ENCODE measurements around the gene CEP350. TPM values are rescaled to one million over a fixed set of nuclear protein-coding genes. Genes with fewer than 3 reads are reported as not detected.
"Not testable (repeated sequence)": the region's sequence is repeated elsewhere in the genome, so short reads cannot be mapped to it uniquely, and the experiment has no call there.

Gene CEP350
- polyA plus RNA-seq, 2 of the 4 experiments (the other 2 are of a cell fraction), result 6.4 to 22.6 TPM

GRCh38 chr1:180002437-180002836 is 47.8 kb downstream of the CEP350 start:
- TF ChIP-seq EHF (CRISPR knock-in tag; IDR thresholded peaks at IDR 0.05) (no peak), EHMT2 (IDR thresholded peaks at IDR 0.05; ENCODE audit: low read depth) (no peak), FOSB (CRISPR knock-in tag; IDR thresholded peaks at IDR 0.05) (no peak), RNF2 (IDR thresholded peaks at IDR 0.05; ENCODE audit: borderline replicate concordance, low read depth) (no peak), ZNF302 (CRISPR knock-in tag; IDR thresholded peaks at IDR 0.05) (no peak), SMC3 (IDR thresholded peaks at IDR 0.05) (no peak), BCL3 (IDR thresholded peaks at IDR 0.05) (no peak), BHLHE40 (IDR thresholded peaks at IDR 0.05; ENCODE audit: low read depth, low read length) (no peak), ZSCAN20 (CRISPR knock-in tag; IDR thresholded peaks at IDR 0.05) (no peak), FOXS1 (CRISPR knock-in tag; IDR thresholded peaks at IDR 0.05) (no peak), NPAS2 (CRISPR knock-in tag; IDR thresholded peaks at IDR 0.05; ENCODE audit: borderline replicate concordance) (no peak), TFCP2L1 (CRISPR knock-in tag; IDR thresholded peaks at IDR 0.05) (no peak), CBX2 (IDR thresholded peaks at IDR 0.05; ENCODE audit: borderline replicate concordance, low read depth) (no peak), HOXB13 (CRISPR knock-in tag; IDR thresholded peaks at IDR 0.05; ENCODE audit: low read depth) (no peak)
- POLR2A ChIA-PET, result no interaction called here
- Histone ChIP-seq H3K4me3 (no peak overlapping the region), H3K4me1 (no peaks in the 10 kb centered on the region), H3K4me2 (no peak overlapping the region), H3K9me3 (no peaks in the 10 kb centered on the region), H3K27ac (no peak overlapping the region)
- CTCF ChIA-PET, result interaction anchor here (1.0 kb wide), 2 partner anchors 15 to 109 kb away, joined by 3 read pairs; no protein-coding TSS in a partner anchor
- FAIRE-seq (no peak), DNase-seq (ENCODE audit: low read depth in 1 of 2, low spot score in 1 of 2) (no peak), ATAC-seq (no peak)

DNA sequence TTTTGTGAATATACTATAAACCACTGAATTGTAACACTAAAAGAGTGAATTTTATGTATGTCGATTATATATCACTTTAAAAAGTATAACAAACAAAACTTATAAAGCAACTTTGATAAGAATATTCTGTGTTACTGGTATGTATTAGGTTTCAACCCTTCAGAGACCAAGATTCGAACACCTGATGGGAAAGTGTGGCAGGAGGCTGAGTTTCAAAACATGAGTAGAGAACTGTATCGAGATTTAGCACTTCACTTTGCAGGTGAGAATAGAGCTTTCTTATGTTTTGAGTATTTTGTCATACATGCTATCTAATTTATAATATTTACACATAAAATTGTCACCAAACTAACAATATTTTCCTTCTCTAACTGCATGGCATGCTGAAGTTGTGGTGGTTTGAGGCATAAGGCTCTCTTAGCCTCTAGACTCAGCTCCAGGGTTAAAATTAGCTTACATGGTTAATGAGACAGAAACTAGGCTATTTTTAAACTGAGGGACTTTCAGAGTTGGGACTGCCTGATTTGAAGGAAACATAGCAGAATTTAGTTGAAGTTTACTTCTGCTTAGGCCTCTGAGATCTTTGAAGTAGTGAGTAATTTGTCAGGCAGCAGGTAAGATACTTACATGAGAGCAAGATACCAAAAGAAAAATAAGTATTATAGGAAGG is 48.6 kb downstream of the CEP350 start:
- ATAC-seq, result no peak
- no peak for DNase-seq (ENCODE audit: low read depth in 1 of 2, low spot score in 1 of 2)
- Histone ChIP-seq H3K4me1 (no peaks in the 10 kb centered on the region), H3K4me3 (no peak overlapping the region), H3K4me2 (no peak overlapping the region), H3K27ac (no peak overlapping the region), H3K9me3 (no peaks in the 10 kb centered on the region)
- whole genome bisulfite sequencing (ENCODE audit: missing lambda C conversion rate), result 80% methylated on average over 3 of the region's 3 CpGs
- FAIRE-seq, result no peak
- ChIA-PET POLR2A (no interaction called here), CTCF (no interaction called here)
- TF ChIP-seq E2F6 (IDR thresholded peaks at IDR 0.05; ENCODE audit: borderline replicate concordance, low read depth) (no peak), CEBPB (IDR thresholded peaks at IDR 0.05) (no peak)

GRCh38 chr1:180006762-180007161 is 52.2 kb downstream of the CEP350 start:
- H3K4me3 ChIP-seq; DNase-seq (ENCODE audit: low read depth in 1 of 2, low spot score in 1 of 2); H3K27ac ChIP-seq; ATAC-seq; H3K4me1 ChIP-seq; CTCF ChIA-PET; H3K4me2 ChIP-seq; H3K9me3 ChIP-seq; POLR2A ChIA-PET; FAIRE-seq: not testable (repeated sequence)
- 96% methylated on average over 1 of the region's 1 CpG for WGBS (ENCODE audit: missing lambda C conversion rate)

DNA sequence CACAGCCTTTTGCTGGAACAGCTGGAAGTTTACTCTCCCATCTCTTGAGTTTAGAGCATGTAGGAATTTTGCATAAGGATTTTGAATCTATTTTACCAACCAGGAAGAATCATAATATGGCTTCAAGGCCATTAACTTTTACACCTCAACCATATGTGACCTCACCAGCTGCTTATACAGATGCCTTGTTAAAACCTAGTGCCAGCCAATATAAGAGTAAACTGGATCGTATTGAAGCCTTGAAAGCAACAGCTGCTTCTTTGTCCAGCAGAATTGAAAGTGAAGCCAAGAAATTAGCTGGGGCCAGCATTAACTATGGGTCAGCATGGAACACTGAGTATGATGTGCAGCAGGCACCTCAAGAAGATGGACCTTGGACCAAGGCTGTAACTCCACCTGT is 65.4 kb downstream of the CEP350 start:
- Histone ChIP-seq H3K4me3 (no peak overlapping the region), H3K9me3 (no peaks in the 10 kb centered on the region), H3K27ac (no peak overlapping the region), H3K4me1 (no peaks in the 10 kb centered on the region), H3K4me2 (no peak overlapping the region)
- ChIA-PET POLR2A (no interaction called here), CTCF (no interaction called here)
- 91% methylated on average over 1 of the region's 1 CpG for WGBS (ENCODE audit: missing lambda C conversion rate)
- no peak for DNase-seq (ENCODE audit: low read depth in 1 of 2, low spot score in 1 of 2)
- FAIRE-seq, result no peak
- no peak for ATAC-seq
- TF ChIP-seq JUNB (IDR thresholded peaks at IDR 0.05) (no peak), NFE2L2 (conservative IDR thresholded peaks at IDR 0.05; ENCODE audit: low read length) (no peak), EHF (CRISPR knock-in tag; IDR thresholded peaks at IDR 0.05) (no peak), ZSCAN20 (CRISPR knock-in tag; IDR thresholded peaks at IDR 0.05) (no peak), POLR2A (IDR thresholded peaks at IDR 0.05; ENCODE audit: low read length) (no peak), HES2 (IDR thresholded peaks at IDR 0.05) (no peak), RAD21 (conservative IDR thresholded peaks at IDR 0.05 in 1 of 2, IDR thresholded peaks at IDR 0.05 in 1 of 2) (no peak), MAFK (IDR thresholded peaks at IDR 0.05; ENCODE audit: partially characterized antibody) (no peak), FOSB (CRISPR knock-in tag; IDR thresholded peaks at IDR 0.05) (no peak), ZC3H11A (IDR thresholded peaks at IDR 0.05) (no peak), TP53 (CRISPR knock-in tag; IDR thresholded peaks at IDR 0.05) (no peak), SREBF2 (IDR thresholded peaks at IDR 0.05) (no peak), MAX (IDR thresholded peaks at IDR 0.05) (no peak), PHF8 (IDR thresholded peaks at IDR 0.05; ENCODE audit: borderline replicate concordance, low read depth) (no peak), CHD4 (IDR thresholded peaks at IDR 0.05; ENCODE audit: borderline replicate concordance) (no peak)

All from A549 (cell line).